ENCODE results near the gene TSPAN19.

The TSPAN19 gene

GRCh38 chr12:84969226-84969625 is 66.9 kb downstream of the TSPAN19 start:
- no peak for ATAC-seq
- TF ChIP-seq ARNTL (CRISPR knock-in tag; IDR thresholded peaks at IDR 0.05; ENCODE audit: borderline replicate concordance, low read depth) = no peak
- TF ChIP-seq TOX (CRISPR knock-in tag; IDR thresholded peaks at IDR 0.05; ENCODE audit: borderline replicate concordance) = no peak

Measured in SK-N-SH treated with all-trans-retinoic acid at 6 μM for 48 hours (cell line).